Measurements from ENCODE around the gene GLYR1. TPM values are rescaled to one million over a fixed set of nuclear protein-coding genes. Genes with fewer than 3 reads are reported as not detected.
A peak's percentile ranks its signal among the peaks of the same experiment; 100 is the strongest.

The GLYR1 gene
- total and polyA plus RNA-seq, 2 experiments from 2014 or later: 59.9 to 105 TPM

DNA sequence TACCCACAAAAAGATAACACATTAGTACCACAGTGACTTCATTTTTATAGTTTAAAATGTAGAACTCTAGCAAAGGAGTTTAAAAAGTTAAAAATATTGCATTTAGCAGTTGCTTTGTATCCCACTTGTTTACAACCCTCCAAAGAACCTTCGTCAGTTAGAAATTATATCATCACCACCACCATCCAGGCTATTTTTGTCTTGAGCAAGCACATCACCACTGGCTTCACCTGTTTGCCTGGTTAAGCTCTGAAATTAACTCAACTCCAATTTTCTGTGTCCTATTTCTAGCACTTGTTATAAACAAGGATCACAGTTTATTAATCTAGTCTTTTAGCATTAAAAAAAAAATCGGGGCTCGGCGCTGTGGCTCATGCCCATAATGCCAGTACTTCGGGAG, 6.1 kb downstream of the GLYR1 start (continued):
- TF ChIP-seq, protein P1, sequence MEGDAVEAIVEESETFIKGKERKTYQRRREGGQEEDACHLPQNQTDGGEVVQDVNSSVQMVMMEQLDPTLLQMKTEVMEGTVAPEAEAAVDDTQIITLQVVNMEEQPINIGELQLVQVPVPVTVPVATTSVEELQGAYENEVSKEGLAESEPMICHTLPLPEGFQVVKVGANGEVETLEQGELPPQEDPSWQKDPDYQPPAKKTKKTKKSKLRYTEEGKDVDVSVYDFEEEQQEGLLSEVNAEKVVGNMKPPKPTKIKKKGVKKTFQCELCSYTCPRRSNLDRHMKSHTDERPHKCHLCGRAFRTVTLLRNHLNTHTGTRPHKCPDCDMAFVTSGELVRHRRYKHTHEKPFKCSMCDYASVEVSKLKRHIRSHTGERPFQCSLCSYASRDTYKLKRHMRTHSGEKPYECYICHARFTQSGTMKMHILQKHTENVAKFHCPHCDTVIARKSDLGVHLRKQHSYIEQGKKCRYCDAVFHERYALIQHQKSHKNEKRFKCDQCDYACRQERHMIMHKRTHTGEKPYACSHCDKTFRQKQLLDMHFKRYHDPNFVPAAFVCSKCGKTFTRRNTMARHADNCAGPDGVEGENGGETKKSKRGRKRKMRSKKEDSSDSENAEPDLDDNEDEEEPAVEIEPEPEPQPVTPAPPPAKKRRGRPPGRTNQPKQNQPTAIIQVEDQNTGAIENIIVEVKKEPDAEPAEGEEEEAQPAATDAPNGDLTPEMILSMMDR (conservative IDR thresholded peaks at IDR 0.05; ENCODE audit: low read depth in 2 of 2): no peak
- no peak for TF ChIP-seq EZH2phosphoT487 (IDR thresholded peaks at IDR 0.05; ENCODE audit: unreplicated experiment)
- no peak for TF ChIP-seq CREB1 (CRISPR knock-in tag; IDR thresholded peaks at IDR 0.05; ENCODE audit: low read depth)
- TF ChIP-seq JUNB (IDR thresholded peaks at IDR 0.05; ENCODE audit: unreplicated experiment): no peak

DNA sequence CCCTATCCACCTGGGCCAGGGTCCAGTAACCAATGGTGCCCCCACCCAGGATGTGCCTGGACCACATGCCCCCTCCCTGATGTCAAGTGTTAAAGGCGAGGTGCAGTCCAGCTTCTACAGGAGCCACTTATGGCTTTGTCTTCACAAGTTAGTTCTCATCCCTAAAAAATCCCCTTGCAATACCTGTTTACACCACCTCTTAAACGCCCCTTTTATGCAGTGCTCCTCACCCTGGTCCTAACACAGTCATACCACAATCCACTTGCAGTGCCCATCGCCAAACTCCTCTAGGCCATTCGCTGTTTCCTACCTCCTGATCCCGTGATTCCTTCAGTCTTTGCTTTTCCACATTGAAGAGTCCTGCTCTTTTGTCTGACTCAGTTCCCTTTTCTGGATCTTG, 7.1 kb downstream of the GLYR1 start:
- no peaks in the 10 kb centered on the region for H3K27me3 ChIP-seq (ENCODE audit: insufficient read depth)
- no peak for ATAC-seq
- H3K27ac Mint-ChIP-seq: no peak overlapping the region
- TF ChIP-seq, protein P2, sequence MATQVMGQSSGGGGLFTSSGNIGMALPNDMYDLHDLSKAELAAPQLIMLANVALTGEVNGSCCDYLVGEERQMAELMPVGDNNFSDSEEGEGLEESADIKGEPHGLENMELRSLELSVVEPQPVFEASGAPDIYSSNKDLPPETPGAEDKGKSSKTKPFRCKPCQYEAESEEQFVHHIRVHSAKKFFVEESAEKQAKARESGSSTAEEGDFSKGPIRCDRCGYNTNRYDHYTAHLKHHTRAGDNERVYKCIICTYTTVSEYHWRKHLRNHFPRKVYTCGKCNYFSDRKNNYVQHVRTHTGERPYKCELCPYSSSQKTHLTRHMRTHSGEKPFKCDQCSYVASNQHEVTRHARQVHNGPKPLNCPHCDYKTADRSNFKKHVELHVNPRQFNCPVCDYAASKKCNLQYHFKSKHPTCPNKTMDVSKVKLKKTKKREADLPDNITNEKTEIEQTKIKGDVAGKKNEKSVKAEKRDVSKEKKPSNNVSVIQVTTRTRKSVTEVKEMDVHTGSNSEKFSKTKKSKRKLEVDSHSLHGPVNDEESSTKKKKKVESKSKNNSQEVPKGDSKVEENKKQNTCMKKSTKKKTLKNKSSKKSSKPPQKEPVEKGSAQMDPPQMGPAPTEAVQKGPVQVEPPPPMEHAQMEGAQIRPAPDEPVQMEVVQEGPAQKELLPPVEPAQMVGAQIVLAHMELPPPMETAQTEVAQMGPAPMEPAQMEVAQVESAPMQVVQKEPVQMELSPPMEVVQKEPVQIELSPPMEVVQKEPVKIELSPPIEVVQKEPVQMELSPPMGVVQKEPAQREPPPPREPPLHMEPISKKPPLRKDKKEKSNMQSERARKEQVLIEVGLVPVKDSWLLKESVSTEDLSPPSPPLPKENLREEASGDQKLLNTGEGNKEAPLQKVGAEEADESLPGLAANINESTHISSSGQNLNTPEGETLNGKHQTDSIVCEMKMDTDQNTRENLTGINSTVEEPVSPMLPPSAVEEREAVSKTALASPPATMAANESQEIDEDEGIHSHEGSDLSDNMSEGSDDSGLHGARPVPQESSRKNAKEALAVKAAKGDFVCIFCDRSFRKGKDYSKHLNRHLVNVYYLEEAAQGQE (IDR thresholded peaks at IDR 0.05; ENCODE audit: unreplicated experiment): no peak
- TF ChIP-seq ZNF331 (CRISPR knock-in tag; IDR thresholded peaks at IDR 0.05; ENCODE audit: low read depth): no peak
- TF ChIP-seq STAT1 (IDR thresholded peaks at IDR 0.05; ENCODE audit: unreplicated experiment): no peak
- no peak for TF ChIP-seq EZH2 (IDR thresholded peaks at IDR 0.05; ENCODE audit: low read depth, unreplicated experiment)
- no peak for TF ChIP-seq JUNB (IDR thresholded peaks at IDR 0.05; ENCODE audit: unreplicated experiment)
- TF ChIP-seq EZH2phosphoT487 (IDR thresholded peaks at IDR 0.05; ENCODE audit: unreplicated experiment): no peak
- TF ChIP-seq NANOG (IDR thresholded peaks at IDR 0.05; ENCODE audit: borderline replicate concordance): no peak
- TF ChIP-seq, protein P1 (conservative IDR thresholded peaks at IDR 0.05; ENCODE audit: low read depth in 2 of 2): no peak
- TF ChIP-seq CREB1 (CRISPR knock-in tag; IDR thresholded peaks at IDR 0.05; ENCODE audit: low read depth): no peak
- TF ChIP-seq, protein P3, sequence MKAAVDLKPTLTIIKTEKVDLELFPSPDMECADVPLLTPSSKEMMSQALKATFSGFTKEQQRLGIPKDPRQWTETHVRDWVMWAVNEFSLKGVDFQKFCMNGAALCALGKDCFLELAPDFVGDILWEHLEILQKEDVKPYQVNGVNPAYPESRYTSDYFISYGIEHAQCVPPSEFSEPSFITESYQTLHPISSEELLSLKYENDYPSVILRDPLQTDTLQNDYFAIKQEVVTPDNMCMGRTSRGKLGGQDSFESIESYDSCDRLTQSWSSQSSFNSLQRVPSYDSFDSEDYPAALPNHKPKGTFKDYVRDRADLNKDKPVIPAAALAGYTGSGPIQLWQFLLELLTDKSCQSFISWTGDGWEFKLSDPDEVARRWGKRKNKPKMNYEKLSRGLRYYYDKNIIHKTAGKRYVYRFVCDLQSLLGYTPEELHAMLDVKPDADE (IDR thresholded peaks at IDR 0.05): no peak
- TF ChIP-seq POLR2AphosphoS5 (IDR thresholded peaks at IDR 0.05; ENCODE audit: low read depth): no peak

More for the DNA sequence above, 7.1 kb downstream of the GLYR1 start:
- Histone ChIP-seq H3K4me1 (ENCODE audit: insufficient read depth) (no peaks in the 10 kb centered on the region), H3K4me2 (no peak overlapping the region), H4K20me1 (replicated peaks; ENCODE audit: insufficient read depth) (peaks cover 25% of the 10 kb centered on the region), H3K9me2 (ENCODE audit: insufficient read depth) (no peaks in the 10 kb centered on the region), H3K79me2 (replicated peaks; ENCODE audit: insufficient read depth) (peaks cover 34% of the 10 kb centered on the region), H3K4me3 (no peak overlapping the region), H3K36me3 (ENCODE audit: insufficient read depth) (peaks cover 53% of the 10 kb centered on the region), H3F3A (replicated peaks; ENCODE audit: low read depth) (peaks cover 17% of the 10 kb centered on the region; the same call in 1 of the 2 replicates), H3K27ac (ENCODE audit: low read depth) (no peak overlapping the region), H2AFZ (no peak overlapping the region)
- Mint-ChIP-seq H3K27me3 (ENCODE audit: insufficient read depth, low read depth, poor library complexity) (peaks cover 2% of the 10 kb centered on the region), H3K4me3 (no peak overlapping the region), H3K4me1 (no peaks in the 10 kb centered on the region), H3K36me3 (ENCODE audit: low read depth) (peaks cover 76% of the 10 kb centered on the region), H3K9me3 (no peaks in the 10 kb centered on the region)
- DNase-seq (ENCODE audit: low spot score): peak; percentile 8

Measured in GM23338 (cell line).